Measurements from ENCODE around the gene AAK1.

GRCh38 chr2:69631402-69631801, 12.1 kb downstream of the AAK1 start:
- TF ChIP-seq CTCF (IDR thresholded peaks at IDR 0.05) = no peak
- no peak for TF ChIP-seq POLR2A (IDR thresholded peaks at IDR 0.05)

All from adrenal gland (tissue), 5 donors.